Hematopoietic multipotent progenitor cell treated with erythropoietin and hydrocortisone succinate and interleukin-3 and kit ligand, for 4 days (in vitro differentiated cells): ENCODE data around the gene DSCAM.

ENCODE experiments used
- DNase-seq: peaks from one replicate; pipeline ENCODE4 v3.0.0-alpha.2; 2015

The DSCAM gene

GRCh38 chr21:40531016-40531415 is 315.9 kb downstream of the DSCAM start:
- no peak for DNase-seq

- no peak for DNase-seq
These were observed 329.3 kb downstream of the DSCAM start for GRCh38 chr21:40517646-40518045.

GRCh38 chr21:40516335-40516734 is 330.6 kb downstream of the DSCAM start:
- peak; percentile 59 for DNase-seq

DNA sequence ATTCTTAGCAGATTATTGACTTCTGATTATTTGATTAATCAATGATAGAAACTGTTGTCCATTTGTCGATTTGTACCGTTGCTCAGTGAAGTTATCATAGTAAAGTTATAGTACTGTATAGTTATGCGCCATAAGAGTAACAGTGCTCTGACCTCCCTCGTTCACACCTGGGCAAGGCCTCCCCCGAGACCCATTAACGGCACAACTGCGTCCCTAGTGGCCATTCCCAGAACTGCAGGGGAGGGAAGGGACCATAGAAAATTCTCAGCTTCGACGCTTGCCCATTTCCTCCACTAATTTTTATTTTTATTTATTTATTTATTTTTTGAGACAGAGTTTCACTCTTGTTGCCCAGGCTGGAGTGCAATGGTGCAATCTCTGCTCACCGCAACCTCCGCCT is 334.4 kb downstream of the DSCAM start:
- peak; percentile 26 for DNase-seq

DNA sequence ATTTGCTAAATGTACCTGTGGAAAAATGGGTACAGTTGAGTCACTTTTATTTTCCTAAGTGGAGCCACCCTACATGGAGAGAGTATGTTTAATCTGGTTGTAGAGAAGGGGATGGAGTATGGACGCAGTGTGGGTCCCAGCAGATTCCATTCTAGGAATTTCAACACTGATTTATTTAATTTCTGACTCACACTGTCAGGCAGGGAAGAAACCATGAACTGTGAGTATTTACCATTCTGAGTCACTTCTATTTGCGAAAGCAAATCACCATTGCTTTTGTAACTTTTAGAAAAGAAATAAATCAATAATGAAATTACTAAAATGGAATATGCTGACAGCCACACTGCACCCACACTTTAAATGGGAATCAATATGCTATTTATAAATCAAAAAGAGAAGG is 339.0 kb downstream of the DSCAM start:
- DNase-seq: no peak

GRCh38 chr21:40505681-40506080 is 341.3 kb downstream of the DSCAM start:
- DNase-seq: no peak

DNA sequence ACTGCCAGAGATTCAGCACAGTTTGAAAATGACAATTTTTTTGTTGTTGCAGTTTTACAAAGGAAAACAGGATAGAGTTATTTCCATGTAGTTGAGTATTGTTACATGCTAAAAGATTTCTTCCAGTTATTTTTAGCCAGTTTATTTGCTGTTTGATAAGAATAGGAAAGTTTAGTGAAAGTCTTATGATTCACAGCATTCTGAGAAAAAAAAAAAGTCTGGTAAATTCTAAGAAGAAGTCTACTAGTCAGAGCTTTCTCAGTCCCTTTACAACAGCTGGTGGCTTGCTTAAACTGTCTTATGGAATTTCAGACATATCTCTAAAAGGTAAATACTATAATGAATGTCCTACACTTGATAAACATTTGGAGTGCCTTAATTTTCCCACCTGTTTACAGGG is 341.7 kb downstream of the DSCAM start:
- no peak for DNase-seq

GRCh38 chr21:40504825-40505224 is 342.1 kb downstream of the DSCAM start:
- DNase-seq: no peak

GRCh38 chr21:40496116-40496515 is 350.8 kb downstream of the DSCAM start:
- DNase-seq: no peak

GRCh38 chr21:40490408-40490807 is 356.6 kb downstream of the DSCAM start:
- DNase-seq: no peak

GRCh38 chr21:40489001-40489400 is 358.0 kb downstream of the DSCAM start:
- DNase-seq: no peak

DNA sequence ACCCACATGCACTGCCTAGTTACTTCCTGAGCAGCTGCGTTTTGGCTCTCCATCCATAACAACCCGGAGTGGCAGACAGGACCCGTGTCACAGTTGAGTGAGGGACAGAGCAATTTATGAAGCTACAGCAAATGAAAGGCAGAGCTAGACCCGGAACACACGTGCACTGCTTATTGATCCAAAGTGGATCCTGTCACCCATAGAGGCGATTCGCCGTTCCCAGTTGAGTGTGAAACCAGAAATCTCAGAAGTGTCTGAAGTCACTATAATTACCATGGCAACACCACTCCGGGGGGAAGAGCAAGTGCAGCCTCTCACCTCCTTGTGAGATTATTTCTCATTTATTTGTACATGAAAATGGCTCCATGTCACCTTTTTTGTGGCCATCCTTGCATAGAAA is 365.2 kb downstream of the DSCAM start:
- DNase-seq: no peak

DNA sequence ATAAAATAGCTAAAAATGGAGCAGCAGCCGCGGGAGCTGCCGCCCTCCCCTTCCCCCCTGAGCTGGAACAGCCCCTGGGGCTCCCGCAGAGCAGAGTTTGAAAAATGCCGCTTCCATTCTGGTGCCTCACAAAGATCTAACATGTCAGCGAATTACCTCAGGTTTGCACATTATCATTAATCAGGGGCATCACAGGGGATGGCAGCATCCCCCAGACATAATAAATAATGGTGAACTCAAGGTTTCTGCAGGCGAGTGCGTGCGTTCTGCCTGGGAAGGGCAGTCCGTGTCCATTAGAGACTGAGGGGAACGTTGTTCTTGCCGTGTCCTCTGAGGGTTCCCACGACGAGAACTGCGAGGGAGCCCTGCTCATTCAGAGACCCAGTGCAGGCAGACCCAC is 372.4 kb downstream of the DSCAM start:
- DNase-seq: no peak

GRCh38 chr21:40472013-40472412 is 374.9 kb downstream of the DSCAM start:
- no peak for DNase-seq

GRCh38 chr21:40471103-40471502 is 375.9 kb downstream of the DSCAM start:
- peak; percentile 35 for DNase-seq

DNA sequence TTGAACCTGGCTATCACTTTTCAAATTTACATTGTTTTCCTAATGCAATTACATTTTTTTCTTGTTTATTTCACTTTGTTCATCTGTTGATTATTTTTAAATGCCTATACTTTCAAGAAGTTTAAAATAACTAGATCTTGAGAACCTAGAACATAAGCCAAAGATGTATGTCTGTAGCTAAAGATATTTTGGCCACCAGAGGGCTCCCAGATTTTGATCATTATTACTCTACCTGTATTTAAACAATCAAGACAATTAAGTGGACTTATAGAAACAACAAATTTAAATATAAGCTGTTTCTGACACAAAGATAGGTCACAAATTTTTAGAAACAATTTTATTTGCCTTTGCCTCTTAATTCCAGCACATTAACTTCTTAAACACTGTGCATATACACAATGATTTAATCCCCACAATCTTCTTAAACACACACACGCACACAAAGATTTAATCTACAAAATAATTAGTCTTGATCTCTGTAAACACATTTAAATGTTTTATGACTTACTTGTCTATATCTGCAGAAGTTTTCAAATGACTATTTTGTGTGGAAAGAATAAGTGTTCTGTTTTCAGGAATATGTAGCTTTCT is 380.0 kb downstream of the DSCAM start:
- peak; percentile 48 for DNase-seq

DNA sequence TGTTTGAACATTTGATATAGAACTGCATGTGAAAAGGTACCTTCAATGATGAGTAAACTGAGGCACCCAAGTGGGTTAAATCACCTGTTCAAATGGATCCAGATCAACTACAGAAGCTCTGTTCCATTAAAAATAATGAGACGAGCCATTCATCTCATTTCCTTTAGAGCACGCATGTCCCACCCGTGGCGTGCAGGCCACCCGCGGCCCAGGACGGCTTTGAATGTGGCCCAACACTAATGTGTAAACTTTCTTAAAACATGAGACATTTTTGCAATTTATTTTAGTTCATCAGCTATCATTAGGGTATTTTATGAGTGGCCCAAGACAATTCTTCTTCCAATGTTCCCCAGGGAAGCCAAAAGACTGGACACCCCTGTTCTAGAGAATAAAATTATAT is 381.6 kb downstream of the DSCAM start:
- no peak for DNase-seq

DNA sequence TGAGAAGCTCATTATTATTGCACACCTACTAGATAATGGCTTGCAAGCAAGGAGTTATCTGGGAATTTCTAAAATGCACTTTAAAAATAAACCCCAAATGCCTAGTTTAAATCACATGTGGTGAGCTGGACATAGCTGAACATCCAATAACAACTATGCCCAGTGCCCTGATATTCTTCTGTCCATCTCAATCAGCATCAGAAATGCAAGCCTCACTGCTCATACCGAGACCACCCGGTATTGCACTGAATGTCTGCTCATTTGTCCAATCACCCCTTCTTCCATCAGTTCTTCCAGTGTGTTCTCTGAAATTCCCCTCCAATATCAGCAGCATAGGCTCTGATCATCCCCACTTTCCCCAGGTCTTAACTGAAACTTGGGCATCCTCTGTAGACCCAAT is 383.8 kb downstream of the DSCAM start:
- no peak for DNase-seq

- no peak for DNase-seq
These were observed 385.9 kb downstream of the DSCAM start for GRCh38 chr21:40461008-40461407.

GRCh38 chr21:40457741-40458140 is 389.2 kb downstream of the DSCAM start:
- DNase-seq: no peak

DNA sequence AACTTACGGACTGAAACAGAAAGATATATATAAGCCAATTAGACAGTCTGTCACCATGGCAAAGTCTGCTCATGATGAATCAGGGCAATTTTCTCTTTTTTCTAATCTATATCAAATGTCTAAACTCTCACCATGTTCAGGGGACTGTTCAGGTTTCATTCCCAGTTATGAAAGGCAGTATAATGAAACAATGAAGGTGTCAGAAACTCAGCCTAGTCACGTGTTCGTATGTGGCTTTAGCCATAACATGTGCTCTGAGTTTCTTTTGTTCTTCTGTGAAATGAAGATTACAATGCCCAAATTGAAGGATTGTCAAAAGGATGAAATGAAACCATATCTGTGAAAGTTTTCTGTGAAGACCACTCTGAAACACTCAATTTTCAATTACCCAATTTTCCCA is 392.9 kb downstream of the DSCAM start:
- DNase-seq: no peak

DNA sequence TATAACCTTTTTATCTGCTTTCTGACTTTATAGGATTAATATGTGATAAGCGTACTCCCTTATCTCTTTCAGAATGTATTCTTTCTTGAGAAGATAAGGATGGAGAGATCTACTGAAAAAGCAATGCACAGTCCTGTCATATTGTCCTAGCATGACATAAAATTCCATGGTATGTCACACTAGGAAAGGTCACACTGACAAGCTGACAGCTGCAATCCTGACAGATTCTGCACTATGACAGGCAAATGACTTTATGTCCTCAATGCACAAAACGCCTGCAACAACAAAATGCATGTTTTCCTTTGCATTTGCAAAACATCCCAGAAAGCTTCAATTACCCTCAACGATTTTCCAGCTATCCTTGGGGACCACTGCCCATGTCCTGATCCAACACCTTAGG is 393.8 kb downstream of the DSCAM start:
- no peak for DNase-seq

GRCh38 chr21:40452548-40452947 is 394.4 kb downstream of the DSCAM start:
- DNase-seq: no peak

DNA sequence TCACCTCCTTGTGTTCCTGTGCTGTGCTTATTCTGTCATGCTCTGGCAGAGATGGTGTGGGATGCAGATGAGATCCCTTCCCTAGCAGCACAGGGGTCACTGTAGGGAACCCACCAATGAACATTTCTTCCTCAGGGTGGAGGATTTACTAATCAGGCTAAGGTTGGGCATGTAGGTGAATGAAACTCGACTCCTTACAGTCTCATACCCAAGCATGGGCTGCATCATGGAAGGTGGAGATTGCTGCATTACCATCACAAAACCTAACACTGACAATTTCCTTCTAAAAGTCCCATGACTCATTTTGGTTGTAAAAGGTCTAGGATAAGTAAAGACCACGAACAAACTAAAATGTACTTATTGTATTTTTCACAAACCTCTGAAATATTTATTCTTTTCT is 399.9 kb downstream of the DSCAM start:
- no peak for DNase-seq

DNA sequence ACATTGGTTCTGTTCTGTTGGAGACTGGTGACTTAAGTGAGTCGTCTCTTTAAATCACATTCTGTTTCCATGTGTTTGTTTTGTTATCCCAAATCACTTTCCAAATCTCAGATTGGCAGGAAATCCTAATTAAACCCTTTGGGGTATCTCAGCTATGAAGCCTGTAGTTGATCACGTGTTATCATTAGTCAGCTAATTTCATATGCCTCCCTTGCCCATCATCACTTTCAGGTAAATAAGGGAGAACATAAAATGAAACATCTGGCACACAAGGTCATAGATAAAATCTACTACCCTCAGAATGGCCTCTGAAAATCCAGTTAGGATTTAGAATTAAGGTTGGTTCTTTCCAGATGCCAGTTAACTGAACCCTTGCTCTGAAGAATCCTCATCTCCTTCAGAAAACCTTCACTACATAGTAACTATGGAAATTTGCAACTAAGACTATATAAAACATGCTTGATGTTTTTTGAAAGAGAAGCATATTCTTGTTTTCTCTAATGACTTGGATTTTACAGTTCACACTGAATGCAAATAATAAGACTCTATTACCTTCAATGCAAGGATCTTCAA is 401.5 kb downstream of the DSCAM start:
- DNase-seq: no peak
